Measurements from ENCODE around the gene CDR2.
A peak's percentile ranks its signal among the peaks of the same experiment; 100 is the strongest.
"Not testable (repeated sequence)": the region's sequence is repeated elsewhere in the genome, so short reads cannot be mapped to it uniquely, and the experiment has no call there.

The CDR2 gene

GRCh38 chr16:22374311-22375116, at the start of gene CDR2:
TSS of gene CDR2 (minus strand) at chr16:22374619. CDS start at chr16:22374309, 310 bp downstream.
- DNase-seq: peak; percentile 97

DNA sequence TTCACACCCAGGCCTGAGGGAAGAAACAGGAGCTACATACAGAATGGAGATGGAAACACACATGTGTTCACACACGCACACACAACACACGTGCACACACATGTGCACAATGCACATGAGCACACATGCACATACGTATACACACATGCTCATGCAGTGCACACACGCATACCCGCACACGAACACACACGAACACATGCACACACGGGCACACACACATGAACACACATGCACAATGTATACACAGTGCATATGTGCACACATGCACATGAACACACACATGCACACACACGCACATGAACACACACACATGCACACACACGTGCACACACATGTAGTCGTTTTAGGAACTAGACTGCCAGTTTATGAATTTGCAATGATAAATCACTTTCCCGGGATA, 49.3 kb upstream of the CDR2 start:
- DNase-seq: no peak

GRCh38 chr16:22421136-22421535, 46.7 kb upstream of the CDR2 start:
- DNase-seq: no peak

DNA sequence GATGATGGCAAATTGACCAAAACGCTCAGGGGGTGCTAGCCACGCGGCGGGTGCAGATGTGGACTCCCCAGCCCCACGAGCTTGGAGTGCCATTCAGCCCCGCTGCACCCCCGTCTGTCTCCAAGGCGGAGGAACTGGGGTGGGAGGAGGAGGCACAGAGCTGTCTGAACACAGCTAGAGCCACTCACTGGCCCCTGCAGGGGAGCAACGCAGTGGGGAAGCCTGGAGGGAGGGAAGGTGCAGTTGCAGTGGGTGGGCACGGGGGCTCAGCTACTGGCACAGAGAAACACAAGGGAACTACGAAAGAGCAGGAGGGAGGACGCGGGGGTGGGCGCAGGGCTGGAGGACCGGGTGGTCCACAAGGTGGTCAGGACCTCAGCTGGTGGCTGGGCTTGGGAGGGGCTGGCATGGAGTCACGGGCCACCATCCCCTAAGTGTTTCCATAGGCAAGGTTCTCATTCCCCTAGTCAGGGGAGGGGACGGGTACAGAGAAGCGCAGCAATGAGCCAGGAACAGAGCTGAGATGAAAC, 46.3 kb upstream of the CDR2 start:
- DNase-seq: no peak

- DNase-seq: no peak
These were observed 45.5 kb upstream of the CDR2 start for GRCh38 chr16:22419908-22420307.

- no peak for DNase-seq
These were observed 44.4 kb upstream of the CDR2 start for GRCh38 chr16:22418826-22419225.

- DNase-seq: not testable (repeated sequence)
These were observed 43.4 kb upstream of the CDR2 start for GRCh38 chr16:22417798-22418197.

- no peak for DNase-seq
These were observed 42.6 kb upstream of the CDR2 start for GRCh38 chr16:22417019-22417418.

DNA sequence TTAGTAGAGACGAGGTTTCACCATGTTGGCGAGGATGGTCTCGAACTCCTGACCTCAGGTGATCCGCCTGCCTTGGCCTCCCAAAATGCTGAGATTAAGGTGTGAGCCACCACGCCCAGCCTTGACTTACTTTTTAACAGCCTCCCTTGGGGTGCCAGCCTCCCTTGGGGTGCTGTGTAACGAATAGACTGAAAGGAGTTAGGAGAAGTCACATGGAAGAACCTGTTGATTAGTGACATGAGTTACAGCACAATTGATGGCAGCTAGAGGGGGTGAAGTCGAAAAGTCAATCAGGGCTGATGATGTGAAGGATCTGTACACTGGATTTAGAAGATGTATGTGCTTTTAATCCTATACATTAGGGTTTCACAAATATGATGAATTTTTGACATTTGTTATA, 39.4 kb upstream of the CDR2 start:
- no peak for DNase-seq

GRCh38 chr16:22407486-22407885, 33.1 kb upstream of the CDR2 start:
- no peak for DNase-seq

DNA sequence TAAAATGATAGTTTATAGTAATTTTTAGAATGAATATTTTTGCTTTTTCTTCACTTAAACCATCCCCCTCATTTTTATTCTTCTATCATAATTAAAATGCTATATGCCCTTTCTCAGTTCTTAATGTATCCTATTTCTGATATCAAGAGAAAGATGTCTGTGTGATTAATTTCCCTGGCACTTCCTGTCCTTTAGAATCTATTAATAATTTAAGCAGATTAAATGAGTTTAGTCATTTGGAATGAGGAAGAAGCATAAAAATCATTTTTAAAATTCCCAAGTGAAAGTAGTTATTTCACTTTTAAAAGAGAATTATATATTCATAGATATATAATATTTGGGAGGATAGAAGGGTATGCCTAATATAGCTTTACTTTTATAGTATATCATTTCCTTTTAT, 27.8 kb upstream of the CDR2 start:
- DNase-seq: no peak

DNA sequence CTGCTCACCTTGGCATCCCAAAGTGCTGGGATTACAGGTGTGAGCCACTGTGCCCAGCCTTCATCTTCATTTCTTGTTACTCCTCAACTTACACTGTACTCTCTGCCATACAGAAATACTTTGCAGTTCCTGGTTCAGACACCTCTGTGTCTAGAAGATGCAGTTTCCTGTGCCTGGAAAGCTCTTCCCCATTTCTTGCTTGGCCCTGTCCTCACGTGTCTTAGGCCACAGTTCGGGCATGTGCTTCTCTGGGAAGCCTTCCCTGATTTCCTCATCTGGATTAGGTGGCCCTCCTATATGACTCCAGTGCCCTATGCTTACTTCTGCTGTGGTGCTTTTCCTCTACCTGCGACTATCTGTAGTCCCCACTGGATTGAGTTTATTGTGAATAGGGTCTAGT, 26.5 kb upstream of the CDR2 start:
- DNase-seq: no peak

GRCh38 chr16:22397931-22398330, 23.5 kb upstream of the CDR2 start:
- no peak for DNase-seq

GRCh38 chr16:22397464-22397863, 23.0 kb upstream of the CDR2 start:
- DNase-seq: peak; percentile 40

DNA sequence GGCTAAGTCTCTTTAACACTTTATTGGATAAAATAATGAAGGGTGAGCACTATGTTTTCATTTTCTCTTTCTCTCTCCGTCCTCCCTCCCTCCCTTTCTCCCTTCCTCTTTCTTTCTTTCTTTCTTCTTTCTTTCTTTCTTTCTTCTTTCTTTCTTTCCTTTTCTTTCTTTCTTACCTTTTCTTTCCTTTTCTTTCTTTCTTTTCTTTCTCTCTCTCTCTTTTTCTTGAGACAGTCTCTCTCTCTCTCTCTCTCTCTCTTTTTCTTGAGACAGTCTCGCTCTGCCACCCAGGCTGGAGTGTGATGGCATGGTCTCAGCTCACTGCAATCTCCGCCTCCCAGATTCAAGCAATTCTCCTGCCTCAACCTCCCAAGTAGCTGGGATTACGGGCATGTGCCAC, 21.5 kb upstream of the CDR2 start:
- DNase-seq: no peak

GRCh38 chr16:22394121-22394520, 19.7 kb upstream of the CDR2 start:
- no peak for DNase-seq

DNA sequence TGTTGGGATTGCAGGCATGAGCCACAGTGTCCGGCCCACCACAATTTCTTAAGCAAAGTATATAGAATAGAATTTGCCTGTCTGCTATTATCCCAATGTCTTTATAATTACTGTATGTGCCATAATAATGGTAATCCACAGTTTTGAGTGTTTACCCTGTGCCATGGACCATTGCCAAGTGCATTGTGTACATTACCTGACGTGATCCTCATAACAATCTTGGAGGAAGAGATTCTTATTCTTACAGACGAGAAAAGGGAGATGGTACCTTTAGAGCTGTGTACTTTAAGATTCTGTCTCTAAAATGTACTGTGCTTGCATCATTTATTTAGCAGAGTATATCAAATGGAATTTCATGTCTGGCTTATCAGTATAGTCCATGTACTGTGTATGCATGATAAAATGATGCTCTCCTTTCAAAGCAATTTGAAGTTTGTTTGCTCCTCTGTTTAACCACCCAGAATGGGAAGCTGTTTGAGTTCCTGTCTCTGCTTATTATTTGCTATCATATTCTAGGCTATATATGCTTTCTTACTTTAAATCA, 13.8 kb upstream of the CDR2 start:
- DNase-seq: no peak

- DNase-seq: peak; percentile 18
These were observed 12.6 kb upstream of the CDR2 start for GRCh38 chr16:22386976-22387375.

GRCh38 chr16:22385196-22385595, 10.8 kb upstream of the CDR2 start:
- DNase-seq: no peak

DNA sequence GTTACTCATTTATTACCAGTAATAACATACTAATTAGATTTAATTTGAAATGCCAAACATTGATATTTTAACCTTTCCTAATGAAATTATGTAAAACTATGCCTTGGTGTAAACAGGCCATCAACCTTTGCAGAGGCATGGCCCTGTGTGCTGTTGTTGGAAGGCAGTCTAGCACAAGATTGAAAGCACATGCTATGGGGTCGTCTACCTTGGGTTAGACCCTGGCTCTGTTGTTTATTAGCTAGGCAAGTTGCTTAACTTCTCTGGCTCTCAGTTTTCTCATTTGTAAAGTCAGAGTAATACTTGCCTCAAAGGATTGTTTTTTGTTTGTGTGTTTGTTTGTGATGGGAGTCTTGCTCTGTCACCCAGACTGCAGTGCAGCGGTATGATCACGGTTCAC, 9.4 kb upstream of the CDR2 start:
- DNase-seq: no peak

GRCh38 chr16:22381392-22381791, 7.0 kb upstream of the CDR2 start:
- no peak for DNase-seq

DNA sequence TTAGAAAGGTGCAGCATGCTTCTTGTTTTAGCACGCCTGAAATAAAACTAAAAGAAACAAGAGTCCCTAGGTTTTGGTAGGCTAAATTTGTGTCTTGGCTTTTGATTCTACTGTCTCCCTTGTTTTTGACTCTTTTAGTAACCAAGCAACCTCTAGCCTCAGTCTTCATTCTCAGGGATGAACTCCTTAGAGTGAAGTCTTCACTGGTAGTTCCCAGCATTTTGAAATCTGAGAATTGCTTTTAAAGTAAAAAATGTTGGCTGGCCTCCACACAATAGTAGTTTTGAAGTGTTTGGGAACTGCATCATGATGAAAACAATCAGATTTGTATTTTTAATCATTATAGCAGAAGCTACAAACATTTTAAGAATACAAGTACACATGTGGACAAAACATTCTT, 6.1 kb upstream of the CDR2 start:
- no peak for DNase-seq

GRCh38 chr16:22379656-22380055, 5.2 kb upstream of the CDR2 start:
- DNase-seq: no peak

DNA sequence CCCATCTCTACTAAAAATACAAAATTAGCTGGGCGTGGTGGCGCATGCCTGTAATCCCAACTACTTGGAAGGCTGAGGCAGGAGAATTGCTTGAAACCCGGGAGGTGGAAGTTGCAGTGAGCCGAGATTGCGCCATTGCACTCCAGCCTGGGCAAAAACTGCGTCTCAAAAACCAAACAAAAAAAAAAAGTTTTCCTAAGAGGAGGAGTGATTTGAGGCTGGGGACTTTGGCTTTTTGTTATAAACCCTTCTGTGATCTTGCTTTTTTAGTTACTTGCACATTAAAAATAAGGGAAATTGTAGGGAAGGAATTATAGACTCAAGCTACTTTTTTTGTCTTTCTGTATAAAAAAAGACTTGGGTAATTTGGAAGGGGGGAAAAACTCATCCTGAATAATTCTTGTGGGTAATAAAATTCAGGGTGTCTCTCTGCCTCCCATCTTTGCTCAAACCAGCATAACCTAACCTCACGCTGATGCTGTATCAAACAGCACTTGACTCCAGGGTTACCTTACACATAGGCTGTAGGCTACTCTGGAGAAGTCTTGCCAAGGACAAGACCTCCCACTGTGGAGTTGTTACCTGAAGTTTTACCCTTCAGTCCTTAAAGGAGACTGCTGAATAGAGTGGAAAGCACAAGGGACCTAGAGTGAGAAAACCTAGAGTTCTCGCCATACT, 1.7 kb upstream of the CDR2 start:
- no peak for DNase-seq

All from T1000 (cell line).